GM12801 (cell line): ENCODE data around the gene TMEM151A.

ENCODE experiments used
- TF ChIP-seq, protein P1 (sequence below): IDR thresholded peaks from one replicate; pipeline ENCODE4 v1.5.1; 2011; ENCODE audit warnings: control low read depth; ENCODE audit not compliant: insufficient read length; ENCODE audit errors: extremely low read depth

The TMEM151A gene

DNA sequence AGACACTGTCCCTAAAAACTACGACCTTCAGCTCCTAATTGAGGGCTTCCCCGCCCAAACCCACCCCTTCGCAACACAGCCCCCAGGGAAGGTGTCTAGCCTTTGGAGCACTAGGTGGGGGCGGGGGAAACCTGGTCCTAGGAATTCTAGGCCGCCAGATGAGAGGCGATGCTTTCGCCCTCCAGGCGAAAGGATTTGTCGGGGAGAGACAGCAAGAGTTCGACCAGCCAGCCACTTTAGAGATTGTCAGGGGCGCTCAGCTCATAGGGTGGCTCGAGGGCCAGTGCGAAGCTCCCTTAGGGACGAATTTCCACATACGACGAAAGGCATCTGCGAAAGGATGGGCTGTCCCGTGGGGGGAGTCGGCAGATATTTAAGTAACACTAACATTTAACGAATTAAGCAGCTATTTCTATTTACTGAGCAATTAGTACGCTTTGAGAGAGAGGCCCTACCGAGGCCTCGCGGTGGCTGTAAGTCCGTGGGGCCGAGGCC is 19.8 kb downstream of the TMEM151A start:
- TF ChIP-seq, protein P1, sequence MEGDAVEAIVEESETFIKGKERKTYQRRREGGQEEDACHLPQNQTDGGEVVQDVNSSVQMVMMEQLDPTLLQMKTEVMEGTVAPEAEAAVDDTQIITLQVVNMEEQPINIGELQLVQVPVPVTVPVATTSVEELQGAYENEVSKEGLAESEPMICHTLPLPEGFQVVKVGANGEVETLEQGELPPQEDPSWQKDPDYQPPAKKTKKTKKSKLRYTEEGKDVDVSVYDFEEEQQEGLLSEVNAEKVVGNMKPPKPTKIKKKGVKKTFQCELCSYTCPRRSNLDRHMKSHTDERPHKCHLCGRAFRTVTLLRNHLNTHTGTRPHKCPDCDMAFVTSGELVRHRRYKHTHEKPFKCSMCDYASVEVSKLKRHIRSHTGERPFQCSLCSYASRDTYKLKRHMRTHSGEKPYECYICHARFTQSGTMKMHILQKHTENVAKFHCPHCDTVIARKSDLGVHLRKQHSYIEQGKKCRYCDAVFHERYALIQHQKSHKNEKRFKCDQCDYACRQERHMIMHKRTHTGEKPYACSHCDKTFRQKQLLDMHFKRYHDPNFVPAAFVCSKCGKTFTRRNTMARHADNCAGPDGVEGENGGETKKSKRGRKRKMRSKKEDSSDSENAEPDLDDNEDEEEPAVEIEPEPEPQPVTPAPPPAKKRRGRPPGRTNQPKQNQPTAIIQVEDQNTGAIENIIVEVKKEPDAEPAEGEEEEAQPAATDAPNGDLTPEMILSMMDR = peak; percentile 75

DNA sequence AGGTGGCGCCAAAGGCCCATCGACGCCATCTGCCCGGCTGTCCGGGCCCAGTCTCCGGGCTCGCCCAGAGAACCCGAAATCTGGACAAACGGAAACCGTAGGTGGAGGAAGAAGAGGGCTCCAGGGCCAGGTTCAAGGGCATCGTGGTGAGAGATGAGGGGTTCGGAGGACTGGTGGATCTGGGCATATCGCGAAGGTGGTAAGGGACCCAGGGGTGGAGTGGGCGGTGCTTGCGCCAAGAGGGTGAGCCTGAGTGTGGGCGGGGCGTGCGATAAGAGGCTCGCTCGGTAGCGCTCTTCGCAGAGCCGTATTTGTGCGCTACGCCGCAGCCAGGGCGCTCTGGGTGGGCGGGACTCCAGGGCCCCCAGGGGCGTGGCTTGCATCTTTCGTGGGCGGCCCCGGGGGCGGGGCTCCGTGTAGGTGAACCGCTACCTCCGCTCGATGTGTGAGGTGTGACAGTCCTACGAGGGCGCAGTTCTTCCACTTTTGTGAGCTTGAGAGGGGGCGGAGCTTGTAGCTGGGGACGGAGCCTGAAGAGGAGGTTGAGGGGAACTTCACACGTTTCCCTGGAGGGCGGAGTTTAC is 20.4 kb downstream of the TMEM151A start:
- TF ChIP-seq, protein P1 = no peak

DNA sequence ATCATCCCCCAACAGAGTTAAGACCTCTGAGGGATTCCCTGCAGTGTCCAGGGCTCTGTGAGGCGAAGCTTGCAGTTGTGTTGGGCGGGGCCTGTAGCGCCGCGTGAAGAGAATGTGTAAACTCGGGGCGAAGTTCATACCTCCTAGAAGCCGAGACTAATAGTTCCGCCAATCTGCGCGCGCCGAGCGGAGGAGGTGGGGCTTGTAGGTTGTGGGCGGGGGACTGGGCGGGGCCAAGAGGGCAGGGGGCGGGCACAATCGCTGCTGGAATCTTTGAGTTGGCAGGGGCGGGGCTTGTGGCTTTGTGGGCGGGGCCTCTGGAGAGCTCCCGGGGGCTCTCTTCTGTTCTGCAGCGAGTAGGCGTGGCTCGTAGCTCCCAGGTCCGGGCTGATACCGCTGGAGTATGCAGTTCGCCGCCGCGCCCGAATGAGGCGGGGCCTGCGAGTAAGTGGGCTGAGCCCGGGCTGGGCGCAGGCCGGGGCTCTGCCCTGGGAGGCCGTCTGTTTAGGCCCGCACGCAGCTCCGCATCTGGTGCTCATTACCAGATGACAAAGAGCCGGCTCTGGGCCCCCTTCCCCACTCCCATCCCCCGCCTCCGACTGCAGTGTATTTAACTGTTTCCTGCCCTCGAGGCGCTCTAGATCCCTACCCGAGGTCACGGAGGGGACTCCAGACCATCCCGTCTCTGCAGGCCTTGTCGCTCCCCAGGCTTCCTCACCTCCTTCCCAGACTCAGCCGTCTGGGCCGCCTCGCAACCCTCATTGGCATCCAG is 21.0 kb downstream of the TMEM151A start:
- TF ChIP-seq, protein P1 = no peak

DNA sequence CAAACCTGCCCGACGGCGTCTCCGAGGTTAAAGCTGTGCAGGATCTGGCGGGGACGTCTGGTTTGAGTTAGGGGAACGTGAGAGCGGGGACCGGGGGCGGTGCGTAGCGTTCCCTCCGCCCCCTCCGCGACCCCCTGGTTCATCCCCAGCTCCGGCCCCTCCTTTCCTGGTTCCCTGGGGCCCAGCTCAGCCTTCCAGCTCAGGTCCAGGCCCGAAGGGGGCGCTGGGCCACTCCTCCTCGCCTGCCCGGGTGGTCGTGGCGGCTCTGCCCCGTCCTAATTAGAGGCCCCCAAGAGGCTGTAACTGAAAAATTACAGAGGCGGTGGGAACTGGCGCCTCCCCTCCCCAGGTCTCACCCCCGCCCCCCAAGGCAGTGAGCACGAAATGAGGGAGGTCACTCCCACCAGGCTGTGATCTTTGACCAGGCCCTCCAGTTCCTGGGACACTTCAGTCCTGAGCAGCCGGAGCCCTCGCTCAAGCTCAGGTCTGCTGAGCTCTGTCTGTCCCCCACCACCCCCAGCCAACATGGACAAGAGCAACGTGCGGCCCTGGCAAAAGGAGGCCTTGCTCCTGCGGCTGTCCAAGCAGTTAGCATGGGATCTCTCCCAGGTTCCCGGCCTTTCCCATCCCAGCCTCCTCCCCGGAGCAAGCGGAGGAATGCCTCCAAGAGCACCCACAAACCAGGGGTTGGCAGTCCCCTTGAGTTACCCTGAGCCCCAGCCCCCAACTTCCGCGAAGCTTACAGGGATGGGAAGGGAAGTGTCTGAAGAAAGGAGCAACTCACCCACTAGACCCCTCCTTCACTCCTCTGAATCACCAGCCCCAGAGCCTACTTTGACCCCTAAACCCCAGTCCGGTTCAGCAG is 21.9 kb downstream of the TMEM151A start:
- TF ChIP-seq, protein P1 = no peak

DNA sequence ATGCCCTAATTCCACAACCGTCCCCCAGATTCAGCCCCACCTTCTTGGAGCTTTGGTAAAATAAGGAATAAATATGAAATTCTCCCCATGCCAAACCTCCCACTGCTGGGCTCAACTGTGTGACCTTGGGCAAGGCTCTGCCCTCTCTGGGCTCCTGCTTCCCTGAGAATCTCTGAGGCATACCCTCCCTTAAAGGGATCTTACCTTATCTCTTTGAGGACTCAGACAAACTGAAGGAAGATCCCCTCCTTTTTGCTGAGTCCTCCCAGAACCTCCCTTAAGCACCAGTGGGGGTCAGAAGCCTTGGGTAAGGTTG is 22.4 kb downstream of the TMEM151A start:
- TF ChIP-seq, protein P1 = no peak

DNA sequence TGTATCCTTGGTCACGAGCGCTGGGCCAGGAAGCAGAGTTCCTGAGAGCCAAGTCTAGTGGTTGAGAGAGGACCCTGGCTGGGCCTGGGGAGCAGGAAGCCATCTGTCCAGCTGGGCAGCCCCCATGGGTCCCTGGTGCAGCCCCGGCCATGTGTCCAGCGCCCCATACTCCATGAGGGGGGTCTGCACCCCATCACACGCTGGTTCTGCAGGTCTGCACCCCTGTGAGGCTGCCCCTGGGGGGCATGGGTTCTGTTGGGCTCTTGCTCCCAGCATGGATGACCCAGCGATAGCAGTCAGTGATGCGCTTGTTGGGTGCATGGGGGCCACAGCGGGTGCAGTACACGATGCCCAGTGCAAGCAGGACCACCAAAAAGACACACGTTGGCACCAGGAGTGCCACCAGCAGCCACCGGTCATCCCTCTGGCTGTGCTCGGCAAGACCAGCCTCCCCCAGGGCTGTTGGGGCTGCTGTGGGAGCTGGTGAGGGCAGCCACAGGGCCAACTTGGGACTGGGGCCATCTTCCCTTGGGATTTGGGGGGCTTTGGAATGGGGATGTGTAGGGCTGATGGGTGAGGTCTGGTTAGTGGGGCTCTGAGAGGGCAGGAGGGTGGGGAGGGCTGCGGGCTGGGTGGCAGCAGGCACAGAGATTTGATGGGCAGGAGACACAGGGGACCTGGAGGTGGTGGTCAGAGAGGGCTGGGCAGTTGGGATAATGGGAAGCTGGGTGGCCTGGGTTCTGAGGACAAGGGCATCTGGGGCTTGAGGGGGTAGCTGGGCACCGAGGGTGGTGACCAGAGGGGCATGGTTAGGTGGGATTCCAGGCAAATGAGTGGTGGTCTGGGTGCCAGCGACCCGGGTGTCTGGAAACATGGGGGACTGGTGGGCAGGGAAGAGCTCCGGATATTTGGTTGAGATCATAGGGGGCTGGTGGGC is 23.1 kb downstream of the TMEM151A start:
- TF ChIP-seq, protein P1 = no peak
